NCI-H1694 (cell line): ENCODE measurements around the gene MKNK2.
"Not testable (repeated sequence)": the region's sequence is repeated elsewhere in the genome, so short reads cannot be mapped to it uniquely, and the experiment has no call there.

Experiments used
- DNase-seq: peaks from one replicate; lab custom pipeline; 2025; lab: John Stamatoyannopoulos, UW

The MKNK2 gene

DNA sequence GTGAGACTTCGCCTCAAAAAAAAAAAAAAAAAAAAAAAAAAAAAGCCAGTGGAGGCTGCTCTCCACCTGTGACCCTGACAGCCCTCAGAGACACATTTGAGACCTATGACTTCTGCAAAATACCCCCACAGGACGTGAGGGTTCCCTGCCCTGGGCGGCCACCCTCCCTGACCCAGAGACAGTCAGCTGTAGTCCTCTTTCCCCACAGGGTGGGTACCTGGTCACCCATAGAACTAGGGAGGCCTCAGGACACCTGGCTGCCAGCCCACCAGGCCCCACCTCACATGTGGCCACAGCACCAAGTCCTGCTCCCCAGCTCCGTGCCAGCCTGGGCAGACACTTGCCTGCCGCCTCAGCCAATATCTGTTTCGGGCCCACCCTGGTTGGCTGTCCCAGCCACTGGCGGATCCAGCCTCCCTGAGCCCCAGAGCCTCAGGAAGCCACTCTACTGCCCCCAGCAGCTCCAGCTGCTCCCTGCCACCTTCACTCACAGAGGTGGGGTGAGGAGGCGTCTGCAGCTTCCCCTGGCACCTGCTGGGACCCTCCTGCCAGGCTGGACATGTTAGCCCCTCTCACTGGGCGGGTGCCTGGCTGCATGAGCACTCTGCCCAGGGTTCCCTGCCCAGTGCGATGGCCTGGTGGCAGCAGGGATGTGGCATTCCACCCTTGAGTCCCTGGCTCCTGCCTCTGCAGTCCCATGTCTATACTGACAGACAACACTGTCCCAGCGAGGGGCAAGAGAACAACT is 6.9 kb downstream of the MKNK2 start:
- DNase-seq, result no peak

DNA sequence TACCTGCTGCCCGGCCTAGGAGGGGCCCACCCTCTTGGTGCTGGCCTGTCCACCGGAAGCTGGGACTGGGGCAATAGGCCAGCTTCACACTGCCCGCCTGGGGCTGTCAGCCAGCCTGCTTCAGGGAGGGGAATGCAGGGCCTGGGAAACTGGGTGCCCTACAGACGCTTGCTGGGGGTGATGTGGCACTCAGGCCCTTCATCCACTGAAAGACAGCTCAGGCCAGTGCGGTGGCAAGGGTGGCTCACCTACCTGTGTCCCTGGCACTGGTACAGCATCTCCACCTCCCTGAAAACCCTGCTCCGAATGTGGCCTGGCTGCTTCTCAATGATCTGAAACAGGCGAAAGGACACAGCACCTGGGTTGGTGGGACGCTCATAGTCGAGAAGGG is 7.8 kb downstream of the MKNK2 start:
- no peak for DNase-seq

DNA sequence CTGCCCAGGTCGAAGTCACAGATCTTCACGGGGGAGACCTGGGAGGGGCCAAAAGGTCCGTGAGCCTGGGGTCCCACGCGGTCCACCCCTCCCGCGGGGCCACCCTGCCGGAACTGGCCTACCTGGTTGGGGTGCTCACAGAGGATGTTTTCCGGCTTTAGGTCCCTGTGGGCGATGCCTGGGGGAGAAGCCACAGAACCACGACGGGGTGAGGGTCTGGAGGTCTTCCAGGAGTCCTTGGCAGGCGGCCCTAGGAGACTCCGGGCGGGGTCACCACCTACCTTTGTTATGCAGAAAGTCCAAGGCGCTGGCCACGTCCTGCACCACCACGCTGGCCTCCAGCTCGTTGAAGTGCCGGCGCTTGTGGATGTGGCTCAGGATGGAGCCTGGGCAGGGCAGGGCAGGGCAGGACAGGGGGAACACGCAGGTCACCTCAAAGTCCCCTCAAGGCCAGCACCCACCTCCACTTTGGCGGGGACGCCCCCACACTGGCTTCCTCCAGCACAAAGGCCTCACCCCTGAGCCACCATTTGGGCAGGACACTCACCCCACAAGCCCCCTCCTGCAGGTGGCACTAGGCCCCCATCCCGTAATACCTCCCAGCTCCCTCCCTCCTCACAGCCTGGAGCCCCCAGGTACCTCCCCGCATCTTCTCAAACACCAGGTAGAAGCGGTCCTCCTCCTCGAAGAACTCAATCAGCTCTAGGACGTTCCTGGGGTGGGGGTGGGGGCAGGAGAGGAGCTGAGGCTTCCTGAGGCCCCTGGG is 8.4 kb downstream of the MKNK2 start:
- no peak for DNase-seq

DNA sequence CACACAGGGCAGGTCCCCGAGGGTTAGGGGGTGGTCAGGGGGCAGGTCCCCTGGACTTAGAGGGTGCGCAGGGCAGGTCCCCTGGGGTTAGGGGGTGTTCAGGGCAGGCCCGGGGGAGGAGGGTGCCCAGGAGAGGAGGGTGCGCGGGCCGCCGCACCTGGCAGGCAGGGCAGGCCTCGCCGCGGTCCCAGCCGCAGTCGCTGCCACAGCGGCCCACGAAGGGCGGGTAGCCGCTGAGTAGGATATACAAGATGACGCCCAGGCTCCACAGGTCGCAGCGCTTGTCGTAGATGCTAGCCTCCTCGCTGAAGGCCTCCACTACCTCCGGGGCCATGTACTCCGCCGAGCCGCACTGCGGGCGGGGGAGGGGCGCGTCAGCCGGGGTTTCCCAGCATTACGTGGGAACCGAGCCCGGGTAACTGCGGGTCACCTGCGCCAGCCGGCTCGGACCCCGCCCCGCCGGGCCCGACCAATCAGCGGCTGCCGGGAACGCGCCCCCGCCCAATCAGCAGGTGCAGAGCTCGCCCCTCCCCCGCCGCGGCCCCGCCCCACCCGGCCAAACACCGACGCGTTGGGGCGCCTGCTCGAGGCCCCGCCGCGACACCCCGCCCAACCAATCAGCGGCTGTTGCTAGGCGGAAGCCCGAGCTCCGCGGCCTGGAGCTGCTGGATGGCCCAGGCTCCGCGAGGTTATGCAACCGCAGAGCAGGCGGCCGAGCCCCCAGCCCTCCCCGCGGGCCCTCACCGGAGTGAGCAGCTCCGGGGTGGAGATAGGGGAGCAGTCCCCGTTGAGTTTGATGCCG is 9.2 kb downstream of the MKNK2 start:
- peak; percentile 84 for DNase-seq

DNA sequence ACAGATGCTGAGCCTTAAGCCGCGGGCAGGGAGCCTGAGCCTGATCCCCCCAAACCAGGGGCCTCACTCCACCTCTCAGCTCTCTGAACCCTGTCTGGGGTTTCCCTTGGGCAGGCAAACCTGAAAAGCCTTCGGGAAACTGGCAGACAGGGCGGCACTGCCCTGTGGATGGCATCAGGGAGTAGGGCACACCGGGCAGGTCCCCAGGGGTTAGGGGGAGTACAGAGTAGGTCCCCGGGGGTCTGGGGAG is 9.7 kb downstream of the MKNK2 start:
- no peak for DNase-seq

DNA sequence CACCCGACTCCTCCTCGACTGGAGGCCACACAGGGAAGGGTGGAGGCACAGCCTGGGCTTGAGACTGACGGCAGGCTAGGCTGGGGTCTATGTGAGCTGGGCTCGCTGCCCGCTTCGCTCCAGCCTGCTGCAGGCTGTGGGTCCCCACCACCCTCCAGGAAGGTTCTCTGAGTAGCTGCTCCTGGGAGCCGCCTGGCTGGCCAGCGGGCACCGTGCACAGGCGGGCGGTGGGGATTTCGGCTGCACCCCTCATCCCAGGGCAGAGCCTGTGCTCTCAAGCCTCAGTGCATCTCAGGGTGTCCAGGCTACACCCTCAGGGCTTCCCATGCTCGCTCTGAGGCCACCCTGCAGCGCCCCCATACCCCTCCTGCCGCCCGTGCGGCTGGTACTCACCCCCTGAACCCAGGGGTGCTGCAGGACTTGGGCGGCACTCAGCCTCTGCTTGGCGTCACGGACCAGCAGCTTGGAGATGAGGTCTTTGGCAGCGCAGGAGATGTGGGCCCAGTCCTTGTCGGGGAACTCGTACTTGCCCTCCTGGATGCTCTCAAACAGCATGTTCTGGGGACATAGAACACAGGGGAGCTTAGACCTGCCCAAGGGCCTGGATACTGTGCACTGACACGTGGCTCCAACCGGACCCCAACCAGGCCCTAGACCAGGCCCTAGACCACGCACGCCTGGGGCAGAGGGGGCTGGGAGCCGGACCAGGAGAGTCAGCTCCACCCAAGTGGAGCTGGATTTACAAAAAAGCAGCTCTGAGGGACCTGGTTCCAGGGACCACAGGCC is 10.2 kb downstream of the MKNK2 start:
- no peak for DNase-seq

DNA sequence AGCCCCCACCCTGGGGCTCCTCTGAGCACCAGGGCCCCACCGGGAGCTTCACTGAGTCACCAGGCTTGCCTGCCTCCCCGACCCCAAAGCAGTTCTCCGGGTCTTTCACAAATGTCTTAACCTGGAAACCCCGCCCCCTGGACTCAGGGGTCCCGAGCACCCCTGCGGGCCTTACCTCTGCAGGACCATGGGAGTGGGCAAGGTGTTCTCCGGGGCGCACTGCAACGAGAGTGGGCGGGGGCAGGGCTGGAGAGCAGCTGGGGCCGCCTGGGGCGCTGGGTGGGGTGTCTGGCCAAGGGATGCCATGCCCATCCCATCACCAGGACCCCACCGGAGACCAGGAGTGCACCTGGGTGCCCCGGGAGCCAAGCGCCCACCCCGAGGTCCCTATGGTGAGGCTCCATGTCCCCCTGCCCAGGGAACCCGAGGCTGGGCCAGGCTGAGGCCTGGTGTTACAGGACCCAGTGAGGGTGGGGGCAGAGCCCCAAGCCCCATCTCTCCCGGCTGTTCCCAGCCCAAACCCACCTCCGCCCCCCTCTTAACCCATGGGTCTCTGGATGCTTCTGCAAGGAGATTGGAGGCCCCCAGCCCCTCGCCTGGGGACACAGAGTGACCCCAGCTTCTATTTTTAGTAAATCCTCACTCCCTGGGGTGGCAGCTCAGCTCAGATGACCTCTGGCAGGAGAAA is 10.9 kb downstream of the MKNK2 start:
- no peak for DNase-seq

DNA sequence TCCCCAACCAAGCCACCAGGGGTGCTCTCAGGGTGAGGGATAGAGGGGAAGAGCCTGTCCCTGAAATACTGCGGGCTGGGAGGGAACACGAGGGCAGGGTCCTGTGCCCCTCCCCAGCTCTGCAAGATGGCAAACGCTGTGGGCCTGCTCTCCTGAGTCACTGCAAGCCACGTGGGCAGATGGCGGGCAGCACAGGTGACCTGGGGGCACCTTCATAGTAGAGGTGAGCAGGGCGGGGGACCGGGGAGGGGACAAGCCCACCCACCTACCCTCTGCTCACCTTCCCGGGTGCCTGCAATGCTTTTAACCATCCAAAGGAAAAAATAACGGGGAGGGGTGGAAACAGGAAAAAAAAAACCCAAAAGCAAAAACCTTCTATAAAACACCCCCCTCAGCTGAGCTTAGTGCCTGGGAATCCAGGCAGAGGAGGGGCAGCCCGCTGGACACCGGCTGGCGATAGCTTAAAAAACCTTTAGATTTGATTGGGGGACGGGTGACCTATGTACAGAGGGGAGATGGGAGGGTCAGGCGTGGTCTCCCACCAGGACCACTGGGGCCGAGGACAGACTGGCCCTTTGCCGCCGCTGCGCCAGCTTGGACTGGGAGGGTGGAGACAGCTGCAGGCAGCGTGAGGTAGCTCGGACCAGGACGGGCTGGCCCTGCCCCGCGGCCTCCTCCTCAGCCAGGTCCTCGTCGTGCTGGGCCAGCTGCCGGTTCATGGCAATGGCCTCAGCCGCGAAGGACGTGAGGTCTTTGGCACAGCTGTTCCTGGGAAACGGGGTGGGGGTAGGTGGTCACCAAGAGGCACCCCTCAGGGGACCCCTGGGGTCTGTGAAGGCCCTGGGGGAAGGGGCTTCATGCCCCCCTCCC is 11.7 kb downstream of the MKNK2 start:
- DNase-seq, result no peak

DNA sequence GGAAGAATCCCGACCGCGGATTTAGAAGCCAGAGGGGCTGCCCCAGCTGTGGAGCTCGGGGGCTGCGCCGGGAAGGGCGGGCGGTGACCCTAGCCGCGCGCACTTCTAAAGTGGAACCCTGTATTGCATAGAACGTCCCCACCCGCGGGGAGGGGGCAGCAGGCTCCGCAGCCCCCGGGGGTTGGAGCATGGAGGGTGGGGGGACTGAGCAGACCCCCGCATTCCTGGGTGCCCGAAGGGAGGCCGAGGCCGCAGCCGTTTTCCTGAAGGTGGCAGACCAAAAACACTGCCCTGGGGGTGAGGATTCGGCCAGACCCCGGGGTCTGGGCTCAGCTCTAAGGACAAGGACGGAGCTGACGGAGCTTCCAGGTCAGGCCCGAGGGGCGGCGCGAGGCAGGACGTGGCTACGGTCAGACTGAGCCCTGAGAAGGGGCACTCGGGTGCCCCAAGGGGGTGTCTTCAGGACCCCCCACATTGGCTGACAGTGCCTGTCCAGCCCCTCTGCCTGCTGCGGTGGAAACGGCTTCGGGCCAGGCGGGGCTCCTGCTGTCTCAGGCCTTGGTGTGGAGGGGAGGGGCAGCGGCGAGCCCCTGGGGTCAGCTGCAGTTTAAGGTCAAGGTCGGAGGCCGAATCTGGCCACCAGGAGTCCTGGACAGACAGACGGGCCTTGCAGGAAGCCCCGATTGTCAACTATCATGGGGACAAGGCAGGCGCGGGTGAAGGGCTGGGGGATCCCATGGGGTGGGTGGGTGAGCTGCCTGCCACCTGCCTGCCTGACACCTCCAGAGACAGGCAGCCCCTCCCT is 12.6 kb downstream of the MKNK2 start:
- no peak for DNase-seq

DNA sequence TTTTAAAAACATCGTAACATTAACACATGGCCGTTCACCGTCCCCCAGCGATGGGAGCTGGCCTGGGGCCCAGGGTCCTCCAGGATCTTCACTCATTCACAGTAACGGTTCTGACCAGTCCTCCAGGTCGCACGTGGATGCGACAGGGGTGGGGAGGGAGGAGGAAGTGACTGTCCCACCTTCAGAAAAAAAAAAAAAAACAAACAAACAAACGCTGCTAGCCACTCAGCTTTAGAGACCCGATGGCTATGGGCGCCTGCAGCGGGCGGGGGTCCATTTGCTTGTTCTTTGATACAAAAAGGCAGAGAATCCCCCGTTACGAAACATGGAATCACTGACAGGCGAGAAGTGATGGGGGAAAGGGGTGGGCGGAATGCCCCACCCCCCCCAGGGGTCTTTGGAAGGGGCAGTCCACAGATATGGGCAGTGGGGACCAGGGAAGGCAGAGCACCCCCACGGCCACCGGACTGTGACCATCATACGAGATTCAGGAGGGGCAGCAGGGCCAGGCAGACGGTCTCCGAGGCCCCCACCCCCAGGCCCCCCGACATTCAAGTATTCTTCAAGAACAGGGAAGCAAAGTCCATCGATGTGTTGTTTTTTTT is 13.3 kb downstream of the MKNK2 start:
- DNase-seq, result no peak

DNA sequence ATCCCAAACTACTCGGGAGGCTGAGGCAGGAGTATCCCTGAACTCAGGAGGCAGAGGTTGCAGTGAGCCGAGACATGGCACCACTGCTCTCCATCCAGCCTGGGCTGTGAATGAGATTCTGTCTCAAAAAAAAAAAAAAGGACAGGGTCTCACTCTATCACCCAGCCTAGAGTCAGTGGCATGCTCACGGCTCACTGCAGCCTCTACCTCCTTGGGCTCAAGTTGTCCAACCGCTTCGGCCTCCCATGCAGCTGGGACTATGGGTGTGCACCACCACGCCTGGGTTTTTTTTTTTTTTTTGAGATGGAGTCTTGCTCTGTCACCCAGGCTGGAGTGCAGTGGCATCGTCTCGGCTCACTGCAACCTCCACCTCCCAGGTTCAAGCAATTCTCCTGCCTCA is 14.6 kb downstream of the MKNK2 start:
- no peak for DNase-seq

DNA sequence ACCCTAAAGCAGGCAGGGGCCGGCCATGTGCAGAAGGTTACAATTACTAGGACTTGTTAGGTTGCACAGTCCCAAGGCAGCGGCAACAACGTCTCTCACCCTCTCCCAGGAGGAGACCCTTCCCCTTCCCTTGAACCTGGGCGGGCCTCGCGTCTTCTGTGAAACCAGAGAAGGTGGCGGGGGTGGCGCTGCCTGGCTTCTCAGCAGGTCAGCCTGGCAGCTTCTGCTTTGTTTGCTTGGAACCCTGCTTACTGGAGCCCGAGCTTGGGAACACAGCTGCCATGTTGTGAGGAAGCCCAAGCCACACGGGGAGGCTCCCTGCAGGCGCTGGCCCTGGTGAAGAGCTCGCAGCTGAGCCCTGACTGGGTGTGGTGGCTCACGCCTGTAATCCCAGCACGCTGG is 15.5 kb downstream of the MKNK2 start:
- no peak for DNase-seq

DNA sequence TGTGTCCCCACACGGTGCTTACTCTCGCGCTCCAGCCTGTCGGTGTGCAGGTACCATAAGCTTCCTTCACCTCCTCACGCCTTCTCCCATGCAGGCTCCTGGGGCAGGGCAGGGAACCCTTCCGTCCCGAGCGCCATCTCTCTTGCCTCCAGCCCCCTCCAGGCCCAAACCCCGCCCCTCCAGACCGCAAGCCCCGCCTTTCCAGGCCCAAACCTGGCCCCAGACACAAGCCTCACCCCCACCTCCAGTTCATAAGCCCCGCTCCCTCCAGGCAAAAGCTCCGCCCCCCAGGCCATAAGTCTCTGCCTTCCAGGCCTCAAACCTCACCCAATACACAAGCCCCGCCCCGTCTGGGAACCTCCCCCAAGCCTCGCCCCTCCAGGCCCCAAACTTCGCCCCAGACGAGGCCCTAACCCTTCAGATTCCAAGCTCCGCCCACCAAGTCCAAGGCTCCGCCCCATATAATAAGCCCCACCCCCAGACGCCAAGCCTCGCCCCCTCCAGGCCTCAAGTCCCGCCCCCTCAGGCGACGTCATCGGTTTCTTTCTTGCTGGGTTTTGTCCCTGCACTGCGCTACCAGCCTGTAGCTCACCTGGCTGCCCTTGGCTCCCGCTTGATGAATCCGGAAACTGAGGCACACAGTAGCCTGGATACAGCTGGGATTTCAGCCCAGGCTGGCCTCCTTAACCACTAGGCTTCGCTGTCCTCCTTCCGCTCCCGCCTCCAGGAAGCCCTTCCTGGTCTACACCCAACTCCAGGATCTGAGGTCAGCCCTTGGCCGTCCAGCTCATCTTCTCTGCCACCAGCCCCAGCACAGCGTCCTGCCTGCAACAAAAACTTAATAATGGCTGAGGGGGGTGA is 16.1 kb downstream of the MKNK2 start:
- DNase-seq, result no peak

DNA sequence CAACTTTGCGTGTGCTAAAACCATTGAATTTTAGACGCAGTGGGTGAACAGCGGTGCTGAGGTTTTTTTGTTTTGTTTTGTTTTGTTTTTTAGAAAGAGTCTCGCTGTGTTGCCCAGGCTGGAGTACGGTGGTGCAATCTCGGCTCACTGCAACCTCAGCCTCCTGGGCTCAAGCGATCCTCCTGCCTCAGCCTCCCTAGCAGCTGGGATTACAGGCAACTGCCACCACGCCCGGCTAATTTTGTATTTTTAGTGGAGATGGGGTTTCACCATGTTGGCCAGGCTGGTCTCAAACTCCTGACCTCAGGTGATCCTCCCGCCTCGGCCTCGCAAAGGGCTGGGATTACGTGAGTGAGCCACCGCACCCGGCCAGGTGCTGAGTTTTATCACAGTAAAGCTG is 16.8 kb downstream of the MKNK2 start:
- DNase-seq, result not testable (repeated sequence)

DNA sequence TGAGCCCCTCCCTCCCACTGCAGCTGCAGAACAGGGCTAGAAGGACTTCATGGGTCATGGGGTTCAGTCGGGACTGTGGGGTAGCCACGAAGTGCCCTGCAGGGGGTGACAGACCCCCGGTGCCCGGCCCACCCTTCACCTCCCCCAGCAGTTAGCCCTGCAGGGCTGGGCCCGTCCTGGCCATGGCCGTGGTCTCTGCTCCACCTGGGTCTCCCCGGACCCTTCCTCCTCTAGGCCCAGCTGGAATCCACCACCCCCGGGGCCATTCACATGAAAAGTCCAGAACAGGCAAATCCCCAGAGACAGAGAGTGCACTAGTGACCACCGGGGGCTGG is 17.3 kb downstream of the MKNK2 start:
- no peak for DNase-seq

DNA sequence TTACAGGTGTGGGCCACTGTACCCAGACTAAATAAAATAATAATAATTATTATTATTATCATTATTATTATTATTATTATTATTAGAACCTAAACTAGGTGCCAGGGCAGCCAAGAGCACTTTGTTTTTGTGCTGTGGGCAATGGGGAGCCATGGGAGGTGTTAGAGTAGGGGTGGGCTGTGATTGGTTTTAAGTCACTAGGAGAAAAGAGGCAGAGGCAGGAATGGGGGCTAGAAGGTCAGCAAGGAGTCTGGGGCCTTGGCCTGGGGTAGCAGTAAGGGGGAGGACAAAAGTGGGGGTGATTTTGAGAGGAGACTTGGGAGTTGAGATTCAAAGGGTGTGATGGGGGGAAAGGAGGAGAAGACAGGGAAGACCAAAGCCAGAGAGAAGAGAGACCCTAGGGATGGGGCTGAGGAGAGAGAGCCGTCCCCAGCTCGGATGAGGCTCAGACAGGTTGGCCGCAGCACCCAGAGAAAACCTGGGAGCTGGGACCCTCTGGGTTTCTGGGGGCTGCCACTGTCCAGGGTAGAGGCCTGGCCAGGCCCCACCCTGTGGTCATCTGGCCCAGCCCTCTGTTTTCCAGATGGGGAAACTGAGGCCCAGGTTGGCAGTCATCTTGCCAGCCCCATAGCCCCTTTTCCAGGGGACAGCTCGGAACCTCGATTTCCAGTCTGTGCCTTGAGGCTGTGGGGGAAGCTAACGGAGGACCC is 17.8 kb downstream of the MKNK2 start:
- DNase-seq, result no peak

DNA sequence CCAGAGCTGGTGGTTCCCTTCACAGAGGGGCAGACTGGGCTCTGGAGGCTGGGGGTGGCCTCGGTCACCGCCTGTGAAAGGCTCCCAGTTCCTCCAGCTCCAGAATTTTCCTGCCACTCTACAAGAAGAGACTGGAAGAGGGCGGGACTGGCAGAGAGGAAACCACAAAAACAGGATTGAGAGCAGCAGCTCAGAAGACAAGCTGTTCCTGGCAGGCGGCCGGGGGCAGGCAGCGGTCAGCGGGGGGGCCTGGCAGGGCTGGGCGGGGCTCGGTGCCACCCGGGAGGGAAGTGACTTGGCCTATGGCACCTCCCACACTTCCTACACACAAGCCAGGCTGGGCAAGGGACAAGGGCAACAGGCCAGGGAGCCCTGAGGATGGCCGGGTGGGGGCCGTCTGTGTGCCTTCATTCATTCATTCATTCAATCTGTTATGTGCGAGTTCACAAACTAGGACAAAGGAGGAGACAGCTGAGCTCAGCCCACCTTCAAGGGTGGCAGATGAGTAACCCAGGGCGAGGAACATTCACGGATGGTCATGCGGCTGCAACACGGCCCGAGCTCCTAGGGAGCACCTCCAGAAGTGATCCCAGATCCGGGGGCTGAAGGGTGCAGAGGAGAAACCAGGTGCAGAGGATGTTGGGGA is 18.6 kb downstream of the MKNK2 start:
- DNase-seq, result peak; percentile 61

DNA sequence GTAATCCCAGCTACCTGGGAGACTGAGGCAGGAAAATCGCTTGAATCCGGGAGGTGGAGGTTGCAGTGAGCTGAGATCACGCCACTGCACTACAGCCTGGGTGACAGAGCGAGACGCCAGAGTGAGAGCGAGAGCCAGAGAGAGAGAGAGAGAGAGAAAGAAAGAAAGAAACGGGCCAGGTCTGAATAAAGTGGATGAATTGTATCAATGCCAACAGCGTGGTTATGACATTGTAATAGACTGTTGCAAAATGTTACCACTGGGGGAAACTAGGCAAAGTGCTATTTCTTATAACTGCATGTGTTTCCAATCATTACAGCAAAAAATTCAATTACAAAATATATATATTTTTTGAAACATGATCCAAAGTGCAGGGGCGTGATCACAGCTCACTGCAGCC is 23.7 kb downstream of the MKNK2 start:
- DNase-seq, result no peak
